ENCODE data around the gene SRGAP3.

Gene SRGAP3

DNA sequence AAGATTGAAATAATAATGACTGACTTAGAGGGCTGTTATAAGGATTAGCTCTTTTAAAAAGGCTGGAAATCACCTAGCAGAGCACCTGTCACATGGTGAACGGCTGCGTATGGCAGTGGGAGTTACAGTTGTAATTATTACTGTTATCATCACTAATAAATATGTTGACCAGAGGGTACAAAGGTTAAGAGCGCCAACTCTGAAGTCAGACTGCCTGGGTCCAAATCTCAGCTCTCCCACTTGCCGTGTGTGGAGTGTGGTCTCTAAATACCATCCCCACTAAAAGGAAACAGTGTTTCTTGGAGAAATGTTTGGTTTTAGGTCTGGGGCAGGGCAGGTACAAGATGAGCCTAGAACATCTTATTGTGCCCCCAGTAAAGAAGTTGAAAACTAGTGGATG lies 280.2 kb downstream of the SRGAP3 start:
- TF ChIP-seq, protein P1, sequence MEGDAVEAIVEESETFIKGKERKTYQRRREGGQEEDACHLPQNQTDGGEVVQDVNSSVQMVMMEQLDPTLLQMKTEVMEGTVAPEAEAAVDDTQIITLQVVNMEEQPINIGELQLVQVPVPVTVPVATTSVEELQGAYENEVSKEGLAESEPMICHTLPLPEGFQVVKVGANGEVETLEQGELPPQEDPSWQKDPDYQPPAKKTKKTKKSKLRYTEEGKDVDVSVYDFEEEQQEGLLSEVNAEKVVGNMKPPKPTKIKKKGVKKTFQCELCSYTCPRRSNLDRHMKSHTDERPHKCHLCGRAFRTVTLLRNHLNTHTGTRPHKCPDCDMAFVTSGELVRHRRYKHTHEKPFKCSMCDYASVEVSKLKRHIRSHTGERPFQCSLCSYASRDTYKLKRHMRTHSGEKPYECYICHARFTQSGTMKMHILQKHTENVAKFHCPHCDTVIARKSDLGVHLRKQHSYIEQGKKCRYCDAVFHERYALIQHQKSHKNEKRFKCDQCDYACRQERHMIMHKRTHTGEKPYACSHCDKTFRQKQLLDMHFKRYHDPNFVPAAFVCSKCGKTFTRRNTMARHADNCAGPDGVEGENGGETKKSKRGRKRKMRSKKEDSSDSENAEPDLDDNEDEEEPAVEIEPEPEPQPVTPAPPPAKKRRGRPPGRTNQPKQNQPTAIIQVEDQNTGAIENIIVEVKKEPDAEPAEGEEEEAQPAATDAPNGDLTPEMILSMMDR (IDR thresholded peaks at IDR 0.05): no peak
- no peak for TF ChIP-seq ZFX (IDR thresholded peaks at IDR 0.05; ENCODE audit: borderline replicate concordance)
- no peak overlapping the region for H3K27ac ChIP-seq

DNA sequence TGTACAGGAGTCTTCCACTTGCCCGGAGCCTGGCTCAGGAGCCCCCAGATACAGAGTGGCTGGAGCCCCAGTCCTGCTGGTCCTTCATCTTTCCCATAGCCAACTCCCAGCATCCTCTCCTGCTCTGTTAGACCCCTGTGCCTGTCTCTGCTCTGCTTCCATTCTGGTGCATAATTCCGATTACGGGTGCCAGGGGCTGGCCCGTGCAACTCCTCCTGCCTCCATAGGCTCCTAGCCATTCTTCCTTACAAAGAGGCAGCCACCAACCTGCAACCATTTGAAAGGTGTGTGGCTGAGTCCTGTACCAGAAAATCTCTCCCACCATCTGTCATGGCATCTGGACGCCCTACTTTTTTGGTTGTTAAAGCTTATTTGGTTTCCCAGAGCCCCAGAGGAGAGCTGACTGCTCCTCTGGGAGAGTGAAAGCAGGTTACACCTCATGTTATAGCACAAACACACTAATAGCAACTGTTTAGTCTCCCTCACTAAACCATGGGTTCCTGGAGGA lies 281.0 kb downstream of the SRGAP3 start:
- no peak for TF ChIP-seq ZFX (IDR thresholded peaks at IDR 0.05; ENCODE audit: borderline replicate concordance)
- TF ChIP-seq, protein P1 (IDR thresholded peaks at IDR 0.05): no peak
- H3K27ac ChIP-seq: no peak overlapping the region

DNA sequence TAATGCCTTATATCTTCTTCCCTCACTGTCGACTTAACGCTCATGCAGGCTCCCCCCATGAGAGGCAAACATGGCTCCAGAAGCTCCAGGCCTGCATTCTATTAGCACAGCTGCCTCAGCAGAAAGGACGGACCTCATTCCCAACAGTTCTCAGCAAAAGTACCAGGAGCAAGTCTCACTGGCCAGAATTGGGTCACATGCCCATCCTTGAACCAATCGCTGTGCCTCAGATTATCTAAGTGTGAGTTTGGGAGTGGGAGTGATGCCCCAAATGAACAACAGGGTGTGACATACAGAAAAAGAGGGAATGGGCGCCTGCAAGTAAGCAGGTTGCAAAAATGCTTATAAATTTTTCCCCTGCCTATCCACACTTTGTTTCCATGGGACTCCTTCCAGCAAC lies 281.9 kb downstream of the SRGAP3 start:
- TF ChIP-seq, protein P1 (IDR thresholded peaks at IDR 0.05): no peak
- no peak for TF ChIP-seq ZFX (IDR thresholded peaks at IDR 0.05; ENCODE audit: borderline replicate concordance)
- no peak overlapping the region for H3K27ac ChIP-seq

DNA sequence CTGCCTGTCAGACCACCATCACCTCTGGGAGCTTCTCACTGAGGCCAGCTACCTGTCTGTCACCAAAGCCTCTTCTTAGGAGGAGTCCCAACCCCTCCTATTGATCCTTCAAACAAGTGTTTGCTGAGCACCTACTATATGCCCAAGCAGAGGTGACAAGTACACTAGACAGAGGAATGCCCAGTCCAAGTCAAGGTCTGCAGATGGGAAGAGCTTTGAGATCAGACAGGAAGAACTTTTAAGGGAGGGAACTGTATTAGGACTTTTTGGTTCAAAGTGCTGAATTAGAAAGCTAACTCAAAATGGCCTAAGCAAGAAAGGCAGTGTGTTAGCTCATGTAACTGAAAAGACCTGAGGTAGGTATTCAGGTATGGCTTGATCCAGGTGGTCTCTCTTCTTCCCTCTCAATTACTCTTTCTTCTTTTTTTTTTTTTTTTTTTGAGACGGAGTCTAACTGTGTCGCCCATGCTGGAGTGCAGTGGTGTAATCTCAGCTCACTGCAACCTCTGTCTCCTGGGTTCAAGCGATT lies 282.6 kb downstream of the SRGAP3 start:
- H3K27ac ChIP-seq: no peak overlapping the region
- TF ChIP-seq, protein P1 (IDR thresholded peaks at IDR 0.05): no peak
- TF ChIP-seq ZFX (IDR thresholded peaks at IDR 0.05; ENCODE audit: borderline replicate concordance): no peak

DNA sequence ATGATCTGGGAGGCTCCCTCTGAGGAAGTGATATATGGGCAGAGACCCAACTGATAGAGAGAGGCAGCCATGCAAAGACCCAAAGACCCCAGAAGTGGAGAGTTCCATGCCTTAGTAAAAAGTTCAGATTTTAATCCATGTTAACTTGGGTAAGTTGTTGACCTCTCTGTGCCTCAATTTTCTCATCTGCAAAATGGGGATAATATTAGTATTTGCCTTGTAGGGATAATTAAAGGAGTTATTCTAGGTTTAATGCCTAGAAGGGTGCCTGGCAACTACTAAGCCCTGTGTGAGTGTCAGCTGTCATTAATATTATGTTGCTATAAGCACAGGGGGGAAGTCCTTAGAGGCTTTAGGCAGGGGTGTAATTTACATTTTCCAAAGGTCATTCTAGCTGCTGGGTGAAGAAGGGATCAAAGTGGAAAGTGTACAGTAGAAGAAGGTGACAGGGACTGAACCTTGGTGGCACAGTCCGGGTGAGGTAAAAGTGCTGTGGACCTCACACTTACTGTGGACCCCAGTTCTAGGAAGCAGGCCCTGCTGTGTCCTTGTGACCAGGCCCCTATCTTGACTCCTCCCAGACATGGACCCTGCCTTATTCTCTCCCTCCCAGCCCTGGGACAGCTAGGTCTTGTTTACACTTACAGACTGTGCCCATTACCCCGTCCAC lies 283.2 kb downstream of the SRGAP3 start:
- H3K27ac ChIP-seq: no peak overlapping the region
- TF ChIP-seq ZFX (IDR thresholded peaks at IDR 0.05; ENCODE audit: borderline replicate concordance): no peak
- TF ChIP-seq, protein P1 (IDR thresholded peaks at IDR 0.05): no peak

DNA sequence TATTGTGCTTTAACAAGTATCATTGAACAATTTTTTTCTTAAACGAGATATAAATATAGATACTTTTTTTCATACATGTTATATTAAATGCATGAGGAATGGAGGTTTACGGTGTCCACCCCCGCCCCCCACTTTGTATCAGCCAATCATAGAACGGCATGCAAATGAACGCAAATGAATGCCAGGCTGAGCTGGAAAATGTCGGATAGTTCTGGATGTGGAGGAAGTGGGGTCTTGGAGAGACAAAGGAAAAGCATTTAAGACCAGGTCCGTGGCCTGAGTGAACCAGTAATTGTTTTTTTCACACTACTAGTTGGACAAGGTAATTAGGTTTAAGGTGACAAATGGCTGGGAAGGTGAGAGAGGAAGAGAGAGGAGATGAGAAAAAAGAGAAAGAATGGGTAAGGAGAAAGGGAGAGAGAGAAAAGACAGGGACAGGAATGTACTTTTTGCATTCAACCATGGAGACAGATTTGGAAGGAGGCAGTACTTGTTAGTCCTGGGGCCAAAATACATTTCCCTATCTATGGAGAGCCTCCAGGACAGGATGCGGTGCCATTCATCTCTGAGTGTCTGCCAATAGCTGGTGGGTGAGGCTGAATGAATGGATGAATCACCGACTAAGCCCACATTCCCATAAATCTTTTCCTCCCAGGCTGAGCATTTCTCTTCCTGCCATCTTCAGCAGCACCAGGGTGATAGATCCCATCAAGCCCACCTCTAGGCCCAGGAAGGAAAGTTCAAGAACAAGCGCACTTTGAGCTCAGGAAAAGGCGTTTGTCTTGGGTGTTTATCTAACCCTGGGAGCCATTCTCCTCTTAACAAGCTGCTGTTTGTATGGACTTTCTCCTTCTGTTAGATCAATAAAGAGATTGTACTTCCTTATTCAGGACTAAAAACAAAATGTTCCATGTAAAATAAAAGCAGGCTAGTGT lies 284.7 kb downstream of the SRGAP3 start:
- H3K27ac ChIP-seq: peak overlapping the region; percentile 84
- TF ChIP-seq ZFX (IDR thresholded peaks at IDR 0.05; ENCODE audit: borderline replicate concordance): no peak
- TF ChIP-seq, protein P1 (IDR thresholded peaks at IDR 0.05): no peak
